ENCODE results near the gene RNASE7. TPM values are rescaled to one million over a fixed set of nuclear protein-coding genes. Genes with fewer than 3 reads are reported as not detected.

Gene RNASE7
- total and polyA plus RNA-seq, 11 donors, result 0.04 TPM; not detected in 10

DNA sequence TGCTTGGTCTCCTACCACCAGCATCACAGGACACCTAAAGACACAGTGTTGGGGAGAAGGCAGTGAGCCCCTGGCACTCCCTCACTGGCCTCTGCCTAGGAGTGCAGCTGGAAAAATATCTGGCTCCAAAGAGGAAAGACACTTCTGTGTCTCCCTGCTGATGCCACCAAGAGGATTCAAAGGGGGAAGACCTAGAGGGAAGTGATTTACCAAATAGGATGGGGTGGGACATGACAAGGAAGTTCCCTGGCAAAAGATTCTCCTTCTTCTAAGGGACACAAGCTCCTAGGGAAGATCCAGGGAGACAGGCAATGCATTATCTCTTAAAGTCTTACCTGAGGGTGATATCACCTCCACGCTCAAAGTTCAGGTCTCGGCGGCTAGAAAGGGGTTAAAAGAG, 23.4 kb upstream of the RNASE7 start:
- no peak overlapping the region for H3K27ac ChIP-seq
- no peaks in the 10 kb centered on the region for H3K27me3 ChIP-seq
- WGBS, 4 donors, result 87 to 94% (median 93%) methylated on average over 3 of the region's 3 CpGs
- H3K9me3 ChIP-seq, result no peaks in the 10 kb centered on the region
- peaks cover 0 to 53% (median 15%) of the 10 kb centered on the region in 12 donors for H3K4me1 ChIP-seq
- intact Hi-C loops (cut with DNase I), result loop anchor here in 4 of 10 donors (5.0 kb wide), 3 partner anchors 74 to 89 kb away; partner anchors contain the start of gene TMEM253 (in 1 of the 4)
- TF ChIP-seq POLR2A (IDR thresholded peaks at IDR 0.05), result no peak
- TF ChIP-seq, protein P1, sequence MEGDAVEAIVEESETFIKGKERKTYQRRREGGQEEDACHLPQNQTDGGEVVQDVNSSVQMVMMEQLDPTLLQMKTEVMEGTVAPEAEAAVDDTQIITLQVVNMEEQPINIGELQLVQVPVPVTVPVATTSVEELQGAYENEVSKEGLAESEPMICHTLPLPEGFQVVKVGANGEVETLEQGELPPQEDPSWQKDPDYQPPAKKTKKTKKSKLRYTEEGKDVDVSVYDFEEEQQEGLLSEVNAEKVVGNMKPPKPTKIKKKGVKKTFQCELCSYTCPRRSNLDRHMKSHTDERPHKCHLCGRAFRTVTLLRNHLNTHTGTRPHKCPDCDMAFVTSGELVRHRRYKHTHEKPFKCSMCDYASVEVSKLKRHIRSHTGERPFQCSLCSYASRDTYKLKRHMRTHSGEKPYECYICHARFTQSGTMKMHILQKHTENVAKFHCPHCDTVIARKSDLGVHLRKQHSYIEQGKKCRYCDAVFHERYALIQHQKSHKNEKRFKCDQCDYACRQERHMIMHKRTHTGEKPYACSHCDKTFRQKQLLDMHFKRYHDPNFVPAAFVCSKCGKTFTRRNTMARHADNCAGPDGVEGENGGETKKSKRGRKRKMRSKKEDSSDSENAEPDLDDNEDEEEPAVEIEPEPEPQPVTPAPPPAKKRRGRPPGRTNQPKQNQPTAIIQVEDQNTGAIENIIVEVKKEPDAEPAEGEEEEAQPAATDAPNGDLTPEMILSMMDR (IDR thresholded peaks at IDR 0.05), result no peak
- ATAC-seq (no peak), DNase-seq (no peak)
- no peak overlapping the region for H3K4me3 ChIP-seq
- peaks cover 0 to 72% (median 61%) of the 10 kb centered on the region in 9 donors for H3K36me3 ChIP-seq

- H3K4me3 ChIP-seq, result no peak overlapping the region
- no peaks in the 10 kb centered on the region for H3K9me3 ChIP-seq
- ATAC-seq (no peak), DNase-seq (no peak)
- 55 to 74% (median 63%) methylated on average over 1 of the region's 1 CpG for WGBS, 4 donors
- no peak overlapping the region for H3K27ac ChIP-seq
- TF ChIP-seq POLR2A (IDR thresholded peaks at IDR 0.05), result no peak
- TF ChIP-seq, protein P1 (IDR thresholded peaks at IDR 0.05), result no peak
- no peaks in the 10 kb centered on the region for H3K27me3 ChIP-seq
- intact Hi-C loops (cut with DNase I), result loop anchor here in 4 of 10 donors (5.0 kb wide), 3 partner anchors 73 to 88 kb away; partner anchors contain the start of gene TMEM253 (in 1 of the 4)
- peaks cover 0 to 72% (median 61%) of the 10 kb centered on the region in 9 donors for H3K36me3 ChIP-seq
- peaks cover 0 to 57% (median 18%) of the 10 kb centered on the region in 12 donors for H3K4me1 ChIP-seq
Observed at GRCh38 chr14:21019366-21019765, 22.8 kb upstream of the RNASE7 start.

GRCh38 chr14:21020977-21021545, 21.1 kb upstream of the RNASE7 start:
- H3K9me3 ChIP-seq, result no peaks in the 10 kb centered on the region
- peaks cover 0 to 69% (median 61%) of the 10 kb centered on the region in 9 donors for H3K36me3 ChIP-seq
- ATAC-seq (no peak), DNase-seq (no peak)
- peak overlapping the region in 2 of 12 donors; percentile 0 to 92 for H3K27ac ChIP-seq
- intact Hi-C loops (cut with DNase I), result loop anchor here in 1 of 10 donors (5.0 kb wide), 1 partner anchor 71 kb away; no protein-coding TSS in a partner anchor
- H3K27me3 ChIP-seq, result peaks cover 0 to 7% (median 0%) of the 10 kb centered on the region in 9 donors
- peak overlapping the region in 1 of 12 donors; percentile 88 for H3K4me3 ChIP-seq
- H3K4me1 ChIP-seq, result peaks cover 0 to 59% (median 22%) of the 10 kb centered on the region in 12 donors
- no peak for TF ChIP-seq POLR2A (IDR thresholded peaks at IDR 0.05)
- TF ChIP-seq, protein P1 (IDR thresholded peaks at IDR 0.05), result no peak
- WGBS, 4 donors, result 84 to 91% (median 89%) methylated on average over 5 of the region's 5 CpGs

DNA sequence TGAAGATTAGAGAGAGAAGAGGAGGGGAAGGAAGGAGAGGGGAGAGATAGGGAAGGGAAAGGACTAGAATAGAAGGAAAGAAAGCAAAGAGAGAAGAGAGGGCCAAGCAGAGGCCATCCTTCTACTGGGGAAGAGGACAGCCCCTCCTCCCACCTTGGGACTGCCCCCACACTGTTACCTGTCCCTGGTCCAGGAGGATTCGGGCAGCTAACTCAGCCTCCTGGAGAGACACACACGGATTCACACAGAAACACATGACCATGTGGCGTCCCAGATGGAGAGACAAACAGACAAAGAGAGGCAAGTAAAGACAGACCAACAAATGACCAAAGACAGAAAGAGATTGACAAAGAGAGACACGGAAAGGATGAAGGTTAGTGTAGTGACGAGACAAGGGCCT, 19.5 kb upstream of the RNASE7 start:
- Histone ChIP-seq H3K27me3 (peaks cover 0 to 7% (median 0%) of the 10 kb centered on the region in 9 donors), H3K27ac (peak overlapping the region in 11 of 12 donors; percentile 82 to 100 (median 98)), H3K36me3 (peaks cover 0 to 53% (median 45%) of the 10 kb centered on the region in 9 donors), H3K4me3 (peak overlapping the region in 9 of 12 donors; percentile 76 to 98 (median 88)), H3K4me1 (peaks cover 0 to 62% (median 30%) of the 10 kb centered on the region in 12 donors), H3K9me3 (no peaks in the 10 kb centered on the region)
- intact Hi-C loops (cut with DNase I), result loop anchor here in 2 of 10 donors (1.0 to 5.0 kb wide), 2 partner anchors 17 to 70 kb away; no protein-coding TSS in a partner anchor
- WGBS, 4 donors, result 40 to 67% (median 55%) methylated on average over 5 of the region's 5 CpGs
- no peak for ATAC-seq
- TF ChIP-seq, protein P1 (IDR thresholded peaks at IDR 0.05), result no peak
- no peak for TF ChIP-seq POLR2A (IDR thresholded peaks at IDR 0.05)
- DNase-seq, result no peak

Measured in heart left ventricle (tissue), 16 donors.